ENCODE results near the gene HEPACAM. TPM values are rescaled to one million over a fixed set of nuclear protein-coding genes. Genes with fewer than 3 reads are reported as not detected.

HEPACAM gene
- polyA plus RNA-seq, 10 donors: 0.08 to 0.51 (median 0.15) TPM; not detected in 3

- DNase-seq: no peak
Observed at GRCh38 chr11:124870430-124870829, 65.4 kb downstream of the HEPACAM start.

- DNase-seq: no peak
Observed at GRCh38 chr11:124869856-124870387, 65.9 kb downstream of the HEPACAM start.

- DNase-seq: no peak
Observed at GRCh38 chr11:124869331-124869730, 66.5 kb downstream of the HEPACAM start.

Other genes starting within 250 kb of the HEPACAM start
- gene NRGN, start 196.1 kb downstream of the HEPACAM start, polyA plus RNA-seq (ENCODE audit: insufficient read length in 10 of 10): 1 to 10 TPM; 3.5 to 7.8 (median 5.7) TPM
- 1 to 10 TPM in 7 of 10 donors, under 1 TPM in 3; 0.67 to 2.3 (median 1.2) TPM for gene VSIG2, start 183.8 kb downstream of the HEPACAM start, polyA plus RNA-seq (ENCODE audit: insufficient read length in 10 of 10)
- gene ESAM, start 173.8 kb downstream of the HEPACAM start, polyA plus RNA-seq (ENCODE audit: insufficient read length in 10 of 10): 10 to 100 TPM; 43.1 to 71.2 (median 51.7) TPM
- gene MSANTD2, start 135.6 kb downstream of the HEPACAM start, polyA plus RNA-seq (ENCODE audit: insufficient read length in 10 of 10): 10 to 100 TPM in 9 of 10 donors, 1 to 10 TPM in 1; 9.4 to 22.7 (median 13.8) TPM
- gene ROBO3, start 70.6 kb downstream of the HEPACAM start, polyA plus RNA-seq (ENCODE audit: insufficient read length in 10 of 10): 10 to 100 TPM; 15.2 to 40.9 (median 24.7) TPM
- gene ROBO4, start 38.2 kb downstream of the HEPACAM start, polyA plus RNA-seq (ENCODE audit: insufficient read length in 10 of 10): 10 to 100 TPM; 22.3 to 41.3 (median 28.8) TPM
- under 1 TPM in 2 of 10 donors, not detected in 8; 0.14 to 0.38 TPM for gene HEPN1, start 16.8 kb downstream of the HEPACAM start, polyA plus RNA-seq (ENCODE audit: insufficient read length in 10 of 10)
- 1 to 10 TPM; 2.0 to 4.1 (median 3.4) TPM for gene CCDC15, start 18.2 kb upstream of the HEPACAM start, polyA plus RNA-seq (ENCODE audit: insufficient read length in 10 of 10)
- 1 to 10 TPM; 2.4 to 5.1 (median 3.3) TPM for gene SLC37A2, start 127.3 kb upstream of the HEPACAM start, polyA plus RNA-seq (ENCODE audit: insufficient read length in 10 of 10)
- 10 to 100 TPM; 20.3 to 28.4 (median 24.1) TPM for gene TMEM218, start 175.6 kb upstream of the HEPACAM start, polyA plus RNA-seq (ENCODE audit: insufficient read length in 10 of 10)
- 10 to 100 TPM; 18.8 to 27.9 (median 24.1) TPM for gene PKNOX2, start 228.7 kb upstream of the HEPACAM start, polyA plus RNA-seq (ENCODE audit: insufficient read length in 10 of 10)

Measured in muscle of back (tissue), 11 donors.